Suppressor macrophage (primary cell): ENCODE measurements around the gene MAPK9.
"Not testable (repeated sequence)": the region's sequence is repeated elsewhere in the genome, so short reads cannot be mapped to it uniquely, and the experiment has no call there.

Experiments
- DNase-seq, 4 experiments: peaks; one replicate each; pipeline ENCODE4 v3.0.0-alpha.2; 2020 to 2022

MAPK9 gene

DNA sequence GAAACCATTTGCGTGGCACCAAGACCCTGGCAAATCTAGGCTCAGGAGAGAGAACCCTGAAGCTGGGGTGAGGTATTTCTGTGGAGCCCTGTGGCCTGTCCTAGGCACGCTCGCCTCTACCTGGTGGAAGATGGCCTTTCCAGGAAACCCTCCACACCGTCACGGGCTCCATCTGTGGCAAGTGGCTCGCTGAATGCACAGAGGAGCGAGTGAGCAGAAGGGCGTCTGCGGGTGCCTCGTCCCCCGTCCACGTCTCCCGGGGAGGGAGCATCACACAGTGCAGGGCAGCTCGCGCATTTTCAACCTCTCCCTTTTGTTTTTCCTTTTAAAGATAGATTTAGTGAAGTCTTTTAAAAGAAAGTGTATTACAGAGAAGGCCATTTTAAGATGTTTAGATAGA, 57.6 kb downstream of the MAPK9 start:
- DNase-seq = no peak

DNA sequence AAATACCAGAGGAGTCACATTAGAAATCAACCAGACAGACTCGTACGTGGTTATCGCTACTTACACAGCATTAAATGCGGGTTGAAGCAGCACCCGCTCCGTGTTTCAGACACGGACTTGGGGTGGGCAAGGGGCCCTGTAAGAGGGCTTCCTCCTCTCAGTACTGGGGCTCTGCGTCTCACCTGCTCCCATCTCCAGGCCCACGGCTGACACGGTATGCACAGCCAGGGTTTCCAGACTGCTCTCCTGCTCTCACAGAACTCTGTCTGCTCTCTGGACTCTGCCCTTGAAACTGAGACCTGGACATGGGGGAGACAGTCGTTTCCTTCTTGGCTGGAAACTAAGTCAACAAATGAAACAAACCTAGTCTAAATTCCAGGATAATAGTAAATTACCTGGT, 58.2 kb downstream of the MAPK9 start:
- no peak for DNase-seq

DNA sequence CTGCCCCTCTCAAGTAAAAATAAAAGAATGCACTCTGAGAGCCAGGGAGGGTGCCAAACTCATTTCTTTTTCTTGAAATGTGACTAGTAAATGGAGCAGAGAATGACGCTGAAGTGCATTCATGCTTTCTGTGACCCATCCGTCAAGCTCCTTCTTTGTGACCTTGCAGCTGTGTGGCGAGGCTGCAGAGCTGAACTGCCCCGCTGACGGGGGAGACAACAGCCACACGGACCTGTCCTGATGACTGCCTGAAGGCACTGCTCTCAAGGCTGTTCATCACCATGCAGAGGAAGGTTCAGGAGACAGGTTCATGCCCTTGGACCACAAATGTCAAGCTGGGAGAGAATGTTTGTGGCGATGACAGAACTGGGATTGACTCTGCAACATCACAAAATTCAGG, 61.9 kb downstream of the MAPK9 start:
- DNase-seq = no peak

DNA sequence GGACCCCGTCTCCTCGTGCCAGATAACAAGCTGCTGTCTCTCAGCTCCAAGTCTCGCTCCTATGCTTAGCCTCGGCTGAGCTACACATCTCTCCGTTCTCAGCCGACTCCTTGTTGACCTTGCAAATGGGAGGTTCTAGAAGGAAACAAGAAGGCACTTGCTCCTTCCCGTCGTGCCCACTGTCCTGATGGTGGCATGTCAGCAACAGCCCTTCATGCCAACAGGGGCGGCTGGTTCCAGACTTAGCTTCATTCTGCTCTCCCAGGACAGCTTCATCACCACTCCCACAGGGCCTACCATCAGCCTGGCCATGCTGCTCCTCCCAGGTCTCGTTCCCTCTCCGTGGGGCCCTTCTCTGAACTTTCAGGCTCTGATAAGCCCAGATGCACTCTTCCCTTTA, 69.8 kb downstream of the MAPK9 start:
- DNase-seq = no peak

DNA sequence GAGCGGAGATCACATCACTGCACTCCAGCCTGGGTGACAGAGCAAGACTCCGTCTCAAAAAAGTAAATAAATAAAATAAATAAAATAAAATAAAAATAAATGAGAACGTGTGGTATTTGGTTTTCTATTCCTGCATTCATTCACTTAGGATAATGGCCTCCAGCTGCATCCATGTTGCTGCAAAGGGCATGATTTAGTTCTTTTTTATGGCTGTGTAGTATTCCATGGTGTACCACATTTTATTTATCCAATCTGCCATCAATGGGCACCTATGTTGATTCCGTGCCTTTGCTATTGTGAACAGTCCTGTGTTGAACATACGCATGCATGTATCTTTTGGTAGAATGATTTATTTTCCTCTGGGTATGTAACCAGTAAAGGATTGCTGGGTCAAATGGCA, 74.1 kb downstream of the MAPK9 start:
- no peak for DNase-seq

DNA sequence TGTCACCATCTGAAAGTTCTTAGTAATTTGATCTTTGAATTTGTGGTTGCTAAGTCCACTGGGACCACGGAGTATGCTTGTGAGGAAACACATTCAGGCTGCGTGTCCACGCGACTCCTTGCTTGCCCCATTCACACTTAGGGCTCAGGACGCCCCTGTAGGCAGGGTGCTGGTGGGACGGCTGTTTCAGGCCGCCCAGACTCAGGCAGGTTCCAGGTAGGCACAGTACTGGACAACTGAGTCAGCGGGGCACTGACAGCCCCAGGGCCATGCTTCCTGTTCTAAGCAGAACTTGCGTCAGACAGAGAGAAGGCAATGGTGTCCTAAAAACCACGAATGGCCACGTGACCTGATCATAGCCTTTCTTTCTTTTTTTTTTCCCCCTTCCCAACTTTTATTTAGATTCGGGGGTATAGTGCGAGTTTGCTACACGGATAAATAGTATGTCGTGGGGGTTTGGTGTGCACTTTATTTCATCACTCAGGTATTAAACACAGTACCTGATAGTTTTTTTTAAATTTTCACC, 75.2 kb downstream of the MAPK9 start:
- no peak for DNase-seq

DNA sequence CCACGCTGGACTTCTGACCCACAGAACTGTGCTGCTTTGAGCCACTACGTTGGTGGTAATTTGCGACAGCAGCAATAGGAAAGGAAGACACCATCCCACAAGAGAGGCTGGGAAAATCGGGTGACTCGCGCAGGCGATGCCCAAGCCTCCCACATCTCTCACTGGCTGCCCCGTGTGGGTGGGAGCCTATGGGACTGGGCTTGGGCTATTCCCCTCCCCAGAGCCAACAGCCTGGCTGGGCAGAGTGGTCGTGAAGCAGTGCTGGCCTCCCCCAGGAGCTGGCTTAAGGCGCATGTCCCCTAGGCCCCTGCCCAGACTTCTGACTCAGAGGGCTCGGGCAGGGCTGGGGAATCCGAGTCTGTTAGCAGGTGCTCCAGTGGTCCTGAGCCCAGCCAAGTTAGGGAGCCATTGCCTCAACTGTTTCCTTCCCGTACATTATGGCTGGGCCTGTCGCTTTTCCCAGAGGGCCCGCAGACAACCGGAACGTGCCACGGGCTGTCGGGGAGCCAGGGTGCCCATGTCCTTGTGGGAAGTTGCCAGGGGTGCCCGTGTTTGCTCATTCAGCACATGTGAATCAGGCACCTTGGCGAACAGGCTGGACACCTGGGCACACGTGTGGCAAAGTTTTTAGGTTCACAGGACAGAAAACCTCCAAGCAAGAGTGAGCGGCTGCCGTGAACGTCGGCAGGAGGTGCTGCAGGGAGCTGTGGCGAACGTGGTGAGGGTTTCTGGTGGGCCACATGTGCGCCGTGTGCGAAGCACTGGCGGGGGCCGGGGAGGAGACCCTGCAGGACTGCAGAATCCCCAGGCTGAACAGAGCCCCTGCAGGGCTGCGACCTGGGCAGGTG, 75.9 kb downstream of the MAPK9 start:
- DNase-seq = peak in 3 of 4 experiments; percentile 10 to 29 (median 25)

DNA sequence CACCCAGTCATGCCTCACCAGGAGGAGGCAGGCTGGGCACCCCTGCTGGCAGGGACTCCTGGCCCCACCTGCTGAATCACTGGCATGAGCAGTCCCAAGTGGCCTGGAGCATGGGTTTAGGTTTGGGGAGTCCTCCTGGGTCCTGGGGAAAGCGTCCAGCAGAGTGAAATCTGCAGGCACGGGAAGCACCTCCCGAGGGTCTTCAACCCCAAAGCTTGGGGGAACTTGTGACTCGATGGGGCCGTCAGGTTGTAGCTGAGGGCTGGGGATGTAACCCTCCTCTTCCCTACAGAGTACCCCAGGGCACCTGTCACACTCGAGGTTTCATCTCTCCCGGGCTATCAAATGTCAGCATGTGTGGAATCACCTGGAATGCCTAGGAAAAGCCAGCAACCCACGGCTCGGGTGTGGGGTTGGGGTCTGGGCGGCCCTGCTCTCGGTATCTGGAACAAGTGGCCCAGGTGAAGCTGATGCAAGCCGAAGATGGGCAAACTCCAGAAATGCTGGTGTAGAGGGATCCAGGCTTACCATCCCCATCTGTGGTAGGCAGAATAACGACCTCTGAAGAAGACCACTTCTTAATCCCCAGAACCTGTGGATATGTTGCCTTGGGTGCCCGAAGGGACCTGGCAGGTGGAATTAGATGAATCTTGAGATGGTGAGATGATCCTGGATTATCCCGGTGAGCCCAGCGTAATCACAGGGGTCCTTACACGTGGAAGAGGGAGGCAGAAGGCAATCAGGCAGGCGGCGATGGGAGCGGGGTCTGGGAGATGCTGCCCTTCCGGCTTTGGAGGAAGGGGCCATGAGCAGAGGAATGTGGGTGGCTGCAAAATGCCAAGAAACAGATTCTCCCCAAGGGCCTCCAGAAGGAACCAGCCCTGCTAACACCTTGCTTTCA, 76.8 kb downstream of the MAPK9 start:
- no peak for DNase-seq

DNA sequence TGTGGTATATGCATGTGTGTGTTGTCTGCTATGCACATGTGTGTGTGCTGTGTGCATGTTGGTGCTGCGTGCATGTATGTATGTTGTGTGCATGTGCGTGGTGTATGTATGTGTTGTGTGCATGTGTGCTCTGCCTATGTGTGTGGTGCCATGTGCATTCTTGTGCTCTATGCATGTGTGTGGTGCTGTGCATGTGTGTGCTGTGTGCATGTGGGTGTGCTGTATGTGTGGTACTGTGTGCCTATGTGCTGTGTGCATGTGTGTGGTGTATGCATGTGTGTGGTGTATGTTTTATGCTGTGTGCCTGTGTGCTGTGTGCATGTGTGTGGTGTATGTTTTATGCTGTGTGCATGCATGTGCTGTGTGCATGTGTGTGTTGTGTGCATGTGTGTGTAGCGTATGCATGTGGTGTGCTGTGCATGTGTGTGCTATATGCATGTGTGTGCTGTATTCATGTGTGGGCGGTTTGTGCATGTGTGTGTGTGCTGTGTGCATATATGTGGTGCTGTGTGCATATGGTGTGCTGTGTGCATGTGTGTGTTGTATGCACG, 78.2 kb downstream of the MAPK9 start:
- DNase-seq = no peak

DNA sequence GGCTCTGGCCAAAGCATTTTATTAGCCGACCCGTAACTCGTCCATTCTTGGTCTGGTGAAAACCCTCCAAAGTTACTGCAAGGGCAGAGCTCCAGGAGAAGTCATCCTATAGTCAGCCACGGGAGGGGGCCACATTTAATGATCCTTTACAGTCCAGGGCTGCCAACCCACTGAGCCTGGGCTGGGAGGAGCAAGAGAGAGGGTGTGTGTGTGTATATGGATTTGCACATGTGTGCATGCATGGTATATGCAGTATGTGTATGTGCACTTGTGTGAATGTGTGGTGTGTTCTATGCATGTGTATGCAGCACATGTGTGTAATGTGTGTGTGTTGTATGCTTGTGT, 78.7 kb downstream of the MAPK9 start:
- no peak for DNase-seq

DNA sequence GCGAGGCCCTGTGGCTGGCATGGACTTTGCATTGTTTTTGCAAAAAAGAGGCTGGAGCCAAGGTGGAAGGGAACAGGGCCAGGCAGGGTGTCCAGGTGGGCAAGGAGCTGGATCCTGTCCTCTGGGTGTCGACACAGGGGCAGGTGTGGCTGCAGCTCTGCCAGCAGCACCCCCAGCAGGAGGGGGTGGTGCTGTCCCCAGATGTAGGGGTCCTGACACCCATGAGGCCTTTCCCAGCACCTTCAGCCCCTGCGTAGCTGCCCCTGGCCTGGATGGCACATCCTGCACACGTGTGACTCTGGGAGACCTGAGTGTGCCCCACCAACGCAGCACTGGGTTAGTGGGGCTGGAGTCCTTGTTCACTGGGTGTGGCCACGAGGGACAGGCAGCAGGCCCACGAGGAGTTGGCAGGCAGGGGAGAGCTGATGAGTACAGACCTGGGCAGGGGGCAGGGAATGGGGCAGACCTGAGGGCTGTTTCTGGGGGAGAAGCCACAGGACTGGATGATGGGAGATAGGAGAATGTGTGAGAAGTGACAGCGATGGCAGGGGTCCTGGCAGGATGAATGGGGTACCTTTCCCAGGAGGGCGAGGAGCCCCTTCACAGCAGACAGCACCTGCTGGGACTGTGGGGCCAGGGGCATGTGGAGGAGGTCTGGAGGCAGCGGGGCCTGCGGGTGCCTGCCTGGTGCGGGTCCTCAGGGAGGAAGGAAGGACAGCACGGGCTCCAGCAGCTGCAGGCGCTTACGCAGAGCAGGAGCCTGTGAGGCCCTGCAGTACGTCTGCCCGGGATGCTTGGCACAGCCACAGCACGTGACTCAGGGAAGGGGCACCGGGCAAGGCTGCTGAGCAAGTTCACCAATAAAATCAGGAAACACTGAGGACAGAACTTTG, 79.3 kb downstream of the MAPK9 start:
- peak; percentile 24 to 47 (median 34) for DNase-seq

DNA sequence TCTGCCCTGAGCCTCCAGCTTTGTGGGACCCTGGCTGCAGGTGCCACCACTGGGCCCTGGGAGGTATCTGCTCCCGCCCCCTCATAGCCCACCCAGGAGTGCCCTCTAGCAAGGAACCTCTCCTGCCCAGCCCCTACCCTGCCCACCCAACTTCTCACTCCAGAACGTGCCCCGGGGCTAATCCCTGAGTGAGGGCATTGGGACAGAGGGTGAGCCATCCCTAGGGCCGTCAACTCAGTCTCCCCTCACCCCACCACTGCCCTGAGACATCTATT, 80.2 kb downstream of the MAPK9 start:
- DNase-seq = no peak

DNA sequence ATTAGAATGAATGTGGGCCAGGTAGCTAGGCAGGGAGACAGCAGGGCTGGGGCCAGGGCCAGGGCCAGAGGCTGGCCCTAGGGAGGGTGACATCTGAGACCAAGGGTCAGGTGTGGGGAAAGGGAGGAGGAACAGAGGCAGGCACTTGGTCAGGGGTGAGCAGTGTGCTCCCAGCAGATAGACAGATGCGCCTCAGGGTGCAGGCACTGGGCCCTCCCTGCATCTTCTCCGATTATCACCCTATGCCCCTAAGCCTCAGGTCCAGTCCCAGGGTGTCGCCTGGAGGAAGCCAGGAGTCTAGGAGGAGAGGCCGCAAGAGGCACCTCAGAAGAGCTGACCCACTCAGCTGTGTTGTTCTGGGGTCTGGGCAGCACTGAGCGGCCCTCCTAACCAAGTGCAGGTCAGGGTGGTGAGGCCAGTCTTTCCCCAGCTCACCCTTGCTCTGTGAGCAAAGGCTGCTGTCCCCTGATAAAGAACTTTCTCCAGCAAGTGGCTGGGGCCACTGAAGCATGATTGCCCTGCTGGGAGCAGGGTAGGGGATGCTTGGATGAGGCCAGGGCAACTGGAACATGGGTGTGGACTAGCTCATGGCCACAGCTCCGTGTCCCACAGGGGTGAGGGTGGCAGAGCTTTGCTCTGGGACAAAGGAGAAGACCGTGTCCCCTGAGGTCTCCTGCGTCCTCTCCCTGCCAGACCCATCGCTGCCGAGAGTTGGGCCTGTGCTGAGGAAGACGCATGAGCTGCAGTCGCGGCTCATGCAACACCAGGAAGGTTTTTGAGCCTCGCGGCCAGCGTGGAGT, 80.7 kb downstream of the MAPK9 start:
- DNase-seq = no peak

DNA sequence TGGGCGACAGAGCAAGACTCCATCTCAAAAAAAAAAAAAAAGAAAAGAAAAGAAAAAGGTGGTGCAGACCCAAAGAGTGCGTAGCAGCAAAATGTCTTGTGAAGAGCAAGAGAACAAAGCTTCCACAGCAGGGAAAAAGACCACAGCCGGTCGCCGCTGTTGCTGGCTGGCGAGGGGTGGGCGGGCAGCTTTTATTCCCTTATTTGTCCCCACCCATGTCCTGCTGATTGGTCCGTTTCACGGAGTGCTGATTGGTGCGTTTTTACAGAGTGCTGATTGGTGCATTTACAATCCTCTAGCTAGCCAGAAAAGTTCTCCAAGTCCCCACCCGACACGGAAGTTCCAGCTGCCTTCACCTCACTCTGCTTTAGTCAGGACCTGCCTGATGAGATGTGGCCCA, 81.8 kb downstream of the MAPK9 start:
- not testable (repeated sequence) for DNase-seq

DNA sequence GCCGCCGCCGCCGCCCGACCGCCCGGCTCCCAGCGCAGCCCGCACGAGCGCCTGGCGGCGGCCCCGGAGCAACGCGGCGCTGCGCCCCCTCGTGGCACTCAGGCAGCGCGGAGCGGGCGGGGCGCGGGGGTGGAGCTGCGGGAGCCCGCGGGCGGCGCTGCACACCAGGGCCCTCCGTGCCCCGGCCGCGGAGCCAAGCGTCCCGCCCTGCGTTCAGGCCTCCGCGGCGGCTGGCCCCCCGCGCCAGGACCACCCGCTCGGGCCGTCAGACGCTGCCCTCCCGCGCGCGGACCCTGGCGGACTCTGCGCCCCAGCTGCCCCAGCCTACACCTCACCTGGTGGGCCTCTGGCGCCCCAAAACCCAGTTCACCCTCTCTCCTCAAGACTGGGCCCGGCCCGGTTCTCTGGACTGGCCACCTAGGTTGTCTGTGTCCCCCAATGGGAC, 82.7 kb downstream of the MAPK9 start, which contains the start of gene RASGEF1C:
RASGEF1C (minus strand) TSS at position 75 of the 445 bp plus-strand sequence. CDS start 71,159 bp downstream, outside the sequence.
- DNase-seq = peak; percentile 84 to 96 (median 92)

DNA sequence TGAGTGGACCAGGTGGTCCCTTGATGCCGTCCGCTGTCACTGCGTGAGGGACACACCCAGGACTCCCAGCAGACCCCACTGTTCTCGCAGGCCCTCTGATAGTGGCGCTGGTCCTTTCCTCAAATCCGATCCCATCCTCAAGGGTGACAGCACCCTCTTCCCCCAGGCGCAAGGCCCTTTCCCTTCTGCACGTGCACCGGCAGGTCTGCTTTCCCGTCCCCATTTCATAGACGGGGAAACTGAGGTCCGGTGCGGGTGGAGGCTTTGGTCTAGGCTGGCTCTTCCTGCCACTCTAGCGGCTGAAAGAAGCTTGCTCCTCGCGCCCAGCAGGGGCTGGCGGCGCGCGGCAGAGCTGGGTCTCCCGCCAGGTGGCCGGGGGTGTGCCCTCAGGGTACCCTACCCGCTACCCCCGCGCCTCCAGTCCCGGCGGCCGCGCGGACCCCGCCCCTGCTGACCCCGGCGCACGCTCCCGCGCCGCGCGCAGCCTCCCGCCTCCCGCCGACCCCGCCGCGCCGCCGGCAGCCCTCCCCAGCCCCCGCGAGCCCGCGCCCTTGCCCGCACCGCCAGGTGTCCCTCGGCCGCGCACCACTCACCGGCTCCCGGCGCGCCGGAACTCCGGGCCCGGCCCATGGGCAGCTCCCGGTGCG, 83.3 kb downstream of the MAPK9 start:
- peak; percentile 13 to 56 (median 37) for DNase-seq

DNA sequence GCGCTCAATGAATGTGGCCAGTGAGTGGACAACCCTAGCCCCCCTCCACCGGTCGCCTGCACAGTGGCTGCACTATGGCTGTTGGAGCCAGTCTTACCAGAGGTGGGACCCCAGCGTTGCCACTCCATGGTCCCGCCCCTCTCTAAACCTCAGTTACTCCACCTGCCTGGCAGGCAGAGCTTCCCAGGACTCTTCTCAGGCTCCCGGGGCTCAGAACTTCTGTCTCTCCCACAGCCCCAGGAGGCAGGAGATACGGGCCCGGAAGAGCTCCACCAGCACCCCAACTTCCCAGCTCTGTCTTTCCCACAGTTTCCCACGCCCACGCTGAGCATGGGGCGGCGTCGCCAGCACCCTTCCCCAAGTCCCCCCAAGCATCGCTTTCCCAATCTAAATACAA, 83.8 kb downstream of the MAPK9 start:
- peak in 1 of 4 experiments; percentile 12 for DNase-seq

DNA sequence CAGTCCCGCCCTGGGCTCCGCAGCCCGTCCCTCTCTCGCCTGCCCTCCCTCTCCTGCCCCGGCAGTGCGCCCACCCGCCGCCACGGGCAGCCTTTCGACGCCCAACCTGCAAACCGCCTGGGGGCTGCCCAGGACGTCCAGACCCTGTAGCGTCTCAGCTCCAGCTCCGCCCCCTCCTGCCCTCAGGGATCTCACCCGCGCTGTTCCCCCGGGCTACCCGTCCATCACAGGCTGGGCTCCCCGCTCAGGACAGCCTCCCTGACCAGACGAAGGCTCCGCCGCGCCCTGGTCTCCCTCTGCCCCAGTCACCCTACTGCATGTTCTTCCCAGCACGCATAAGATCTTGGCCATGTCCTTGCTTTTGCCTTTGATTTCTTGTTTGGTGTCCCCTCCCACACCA, 84.3 kb downstream of the MAPK9 start:
- no peak for DNase-seq

DNA sequence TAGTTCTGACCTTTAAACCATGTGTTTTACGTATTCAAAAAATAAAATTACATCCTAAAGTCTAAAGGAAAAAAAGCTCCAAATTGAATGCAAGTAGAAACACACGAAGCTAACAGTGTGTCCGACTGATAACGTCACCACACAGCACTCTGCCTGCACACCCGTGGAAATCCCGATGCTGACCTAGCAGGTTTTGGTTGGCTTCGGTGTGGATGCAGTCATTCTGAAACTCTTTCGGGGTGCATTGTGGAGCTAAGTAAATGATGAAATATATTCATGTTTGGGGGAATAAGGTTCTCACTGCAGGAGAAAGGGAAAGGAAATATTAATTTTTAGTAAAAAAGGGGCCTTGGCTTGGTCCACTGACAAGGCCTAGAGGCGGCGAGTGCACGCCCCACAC, 84.9 kb downstream of the MAPK9 start:
- no peak for DNase-seq

DNA sequence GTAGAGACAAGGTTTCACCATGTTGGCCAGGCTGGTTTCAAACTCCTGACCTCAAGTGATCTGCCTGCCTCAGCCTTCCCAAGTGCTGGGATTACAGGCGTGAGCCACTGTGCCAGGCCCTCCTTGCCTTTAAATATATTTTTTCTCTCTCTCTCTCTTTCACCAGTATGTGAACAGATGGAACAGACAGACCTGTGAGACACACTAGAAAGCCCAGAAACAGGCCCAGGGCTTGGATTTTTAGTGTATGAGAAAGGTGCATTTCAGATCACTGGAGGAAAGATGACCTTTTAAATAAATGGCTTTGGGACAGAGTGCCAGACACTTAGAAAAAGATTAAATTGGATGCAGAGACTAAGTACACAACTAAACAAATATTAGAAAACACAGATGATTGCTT, 86.0 kb downstream of the MAPK9 start:
- DNase-seq = no peak
